GM19099 (cell line): Measurements from ENCODE around the gene CCND3.

Source experiments
- POLR2A ChIP-seq: IDR thresholded peaks from 3 replicates; pipeline ENCODE4 v1.6.1; 2011; ENCODE audit warnings: low read depth; ENCODE audit not compliant: insufficient read length; ENCODE audit errors: extremely low read depth

Gene CCND3

DNA sequence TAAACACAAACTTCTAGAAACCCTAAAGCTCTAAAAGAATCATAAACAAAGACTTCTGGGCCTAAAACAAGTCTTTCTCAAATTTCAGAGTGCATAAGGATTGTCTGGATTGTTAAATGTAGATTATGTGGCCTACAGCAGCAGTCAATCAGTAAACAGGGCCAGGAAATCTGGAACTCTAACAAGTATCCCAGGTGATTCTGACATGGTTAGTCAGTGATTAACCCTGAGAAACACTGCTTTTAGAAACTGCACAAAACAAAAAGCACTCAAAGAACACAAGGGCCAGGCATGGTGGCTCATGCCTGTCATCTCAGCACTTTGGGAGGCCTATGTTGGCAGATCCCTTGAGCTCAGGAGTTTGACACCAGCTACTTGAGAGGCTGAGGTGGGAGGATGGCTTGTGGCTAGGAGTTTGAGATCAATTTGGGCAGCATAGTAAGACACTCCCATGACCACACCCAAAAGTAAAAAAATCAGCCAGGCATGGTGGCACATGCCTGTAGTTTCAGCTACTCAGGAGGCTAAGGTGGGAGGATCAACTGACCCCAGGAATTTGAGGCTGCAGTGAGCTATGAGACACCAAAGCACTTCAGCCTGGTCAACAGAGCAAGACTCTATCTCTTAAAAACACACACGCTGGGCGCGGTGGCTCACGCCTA lies 26.6 kb downstream of the CCND3 start:
- TF ChIP-seq POLR2A = no peak

DNA sequence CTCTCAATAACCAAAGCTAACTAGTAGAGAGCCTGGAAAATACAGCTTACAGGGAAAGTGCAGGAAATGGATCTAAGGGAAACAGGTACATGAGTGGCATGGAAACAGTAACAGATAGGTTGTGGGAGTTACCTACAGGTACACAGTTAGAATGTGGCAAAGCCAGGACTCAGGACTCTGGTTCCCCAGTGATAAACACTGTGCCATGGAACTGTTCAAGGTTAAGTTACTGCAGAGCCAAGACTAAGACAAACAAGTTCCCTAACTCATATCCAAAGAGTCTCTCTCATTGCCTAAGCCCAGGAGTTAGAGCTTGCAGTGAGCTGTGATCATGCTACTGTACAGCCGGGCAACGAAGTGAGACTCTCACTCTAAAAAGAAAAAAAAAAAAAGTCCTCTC lies 27.3 kb downstream of the CCND3 start:
- no peak for TF ChIP-seq POLR2A

GRCh38 chr6:41909727-41910126 lies 31.9 kb downstream of the CCND3 start:
- TF ChIP-seq POLR2A = no peak

DNA sequence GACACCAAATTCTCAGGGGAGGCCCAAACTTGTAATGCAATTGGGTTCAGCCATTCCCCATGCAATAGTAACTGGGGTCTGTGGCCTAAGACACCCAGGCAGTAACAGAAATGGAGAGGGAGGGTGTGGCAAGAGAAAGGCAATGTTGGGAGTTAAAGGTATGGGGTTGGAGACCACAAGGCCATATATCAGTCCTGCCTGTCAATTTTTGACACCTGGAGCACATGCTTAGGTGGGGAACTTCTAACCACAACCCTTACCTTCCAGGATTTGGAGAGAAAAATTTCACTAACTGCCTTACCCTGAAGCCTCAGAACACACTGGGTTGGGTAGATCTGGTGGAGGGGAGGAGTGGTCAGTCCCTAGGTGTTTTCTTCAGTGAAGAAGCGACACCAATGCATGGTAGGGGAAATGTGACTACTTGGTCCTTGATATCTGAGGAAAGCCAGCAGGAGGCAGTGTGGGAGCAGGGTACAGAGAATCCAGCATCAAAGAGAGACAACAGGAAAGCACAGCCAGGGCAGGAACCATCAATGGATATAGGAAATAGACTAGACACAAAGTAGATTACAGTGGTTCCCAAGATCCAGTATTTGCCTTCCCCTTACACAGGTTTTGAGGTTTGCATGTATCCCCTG lies 39.6 kb downstream of the CCND3 start:
- TF ChIP-seq POLR2A = no peak

DNA sequence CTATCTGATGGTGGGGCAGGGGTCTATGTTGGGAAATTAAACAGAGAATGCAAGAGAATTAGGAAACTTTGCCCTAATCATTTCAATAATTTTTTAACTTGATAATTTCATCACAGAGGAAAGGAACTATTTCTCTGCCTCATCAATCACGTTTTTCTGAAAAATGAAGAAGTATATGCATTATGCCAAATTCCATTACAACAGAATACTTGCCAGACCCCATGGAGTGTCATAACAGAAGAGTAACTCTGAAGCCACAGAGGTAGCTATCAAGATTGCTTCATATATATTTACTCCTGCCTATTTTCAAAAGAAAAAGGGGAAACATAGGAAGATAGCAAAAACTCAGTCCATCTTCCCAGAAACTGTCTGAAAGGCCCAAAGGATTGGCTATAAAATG lies 40.7 kb downstream of the CCND3 start:
- TF ChIP-seq POLR2A = no peak

DNA sequence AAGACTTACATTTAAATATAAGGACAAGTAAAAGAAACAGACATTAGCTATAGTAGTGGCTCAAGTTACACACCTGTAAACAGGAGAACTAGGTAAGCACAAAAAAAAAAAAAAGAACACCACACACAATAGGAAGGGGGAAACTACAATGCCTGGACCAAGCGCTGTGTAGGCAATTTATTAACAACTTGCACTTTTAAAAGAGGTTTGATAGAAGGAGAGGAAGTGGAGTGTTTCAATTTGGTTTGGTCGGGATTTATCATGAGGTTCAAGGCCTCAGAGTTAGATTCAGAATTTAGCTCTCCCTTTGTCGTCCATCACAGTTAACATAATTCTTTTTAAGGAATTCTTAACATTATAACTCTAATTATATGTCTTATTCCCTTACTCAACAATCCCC lies 45.3 kb downstream of the CCND3 start:
- TF ChIP-seq POLR2A = no peak

GRCh38 chr6:41895300-41896233 lies 46.0 kb downstream of the CCND3 start, which contains the start of gene USP49:
TSS of gene USP49 (minus strand) at chr6:41895375. CDS start at chr6:41806983, 88,392 bp downstream.
- peak; percentile 73 for TF ChIP-seq POLR2A

- TF ChIP-seq POLR2A = no peak
Observed at GRCh38 chr6:41894366-41895299, 47.0 kb downstream of the CCND3 start.

GRCh38 chr6:41892921-41893564 lies 48.6 kb downstream of the CCND3 start:
- TF ChIP-seq POLR2A = no peak

- TF ChIP-seq POLR2A = no peak
Observed at GRCh38 chr6:41887331-41887751, 54.3 kb downstream of the CCND3 start.

DNA sequence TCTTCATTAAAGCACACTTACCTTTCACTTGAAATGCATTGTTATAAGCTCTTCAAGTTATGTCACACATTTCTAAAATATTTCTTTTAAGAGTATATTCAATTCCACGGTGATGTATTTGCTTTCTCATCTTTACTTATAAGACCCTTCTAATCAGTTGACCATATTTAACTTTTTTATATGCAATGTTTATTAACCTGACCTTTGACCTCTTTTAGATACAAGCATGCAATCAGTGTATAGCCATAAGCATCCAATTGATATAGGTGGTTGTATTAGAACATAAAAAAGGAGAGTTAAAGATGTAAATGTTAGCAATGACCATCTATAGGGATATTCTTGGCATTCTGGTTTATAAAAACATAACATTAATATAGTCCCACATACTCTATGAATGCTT lies 55.7 kb downstream of the CCND3 start:
- TF ChIP-seq POLR2A = no peak

GRCh38 chr6:41884957-41885356 lies 56.7 kb downstream of the CCND3 start:
- no peak for TF ChIP-seq POLR2A
